ENCODE measurements around the gene SLC2A11.

- TF ChIP-seq CTCF (IDR thresholded peaks at IDR 0.05; ENCODE audit: low read depth, low read length, missing input control): no peak
- no peak for TF ChIP-seq REST (IDR thresholded peaks at IDR 0.05)
- no peak for TF ChIP-seq RAD21 (IDR thresholded peaks at IDR 0.05)
- TF ChIP-seq ATF3 (IDR thresholded peaks at IDR 0.05): no peak
- TF ChIP-seq YY1 (IDR thresholded peaks at IDR 0.05): no peak
- TF ChIP-seq MAX (IDR thresholded peaks at IDR 0.05): no peak
- no peak for TF ChIP-seq SP1 (IDR thresholded peaks at IDR 0.05)
- TF ChIP-seq FOXA1 (IDR thresholded peaks at IDR 0.05): no peak
- TF ChIP-seq JUND (IDR thresholded peaks at IDR 0.05): no peak
- TF ChIP-seq TAF1 (conservative IDR thresholded peaks at IDR 0.05): no peak
- TF ChIP-seq EGR1 (IDR thresholded peaks at IDR 0.05; ENCODE audit: low read depth in 2 of 2): no peak
- TF ChIP-seq HNF4A (conservative IDR thresholded peaks at IDR 0.05): no peak
- TF ChIP-seq GABPA (IDR thresholded peaks at IDR 0.05 in 1 of 2, conservative IDR thresholded peaks at IDR 0.05 in 1 of 2): no peak
- TF ChIP-seq RXRA (IDR thresholded peaks at IDR 0.05): no peak
Measured at GRCh38 chr22:23825246-23825905, 32.3 kb upstream of the SLC2A11 start.

Measured in liver (tissue), 3 donors.